RKO (cell line): ENCODE data around the gene LMO2.
"Not testable (repeated sequence)": the region's sequence is repeated elsewhere in the genome, so short reads cannot be mapped to it uniquely, and the experiment has no call there.

Experiments
- DNase-seq: peaks from one replicate; pipeline ENCODE4 v3.0.0-alpha.2; 2016; ENCODE audit warnings: low spot score

LMO2 gene

DNA sequence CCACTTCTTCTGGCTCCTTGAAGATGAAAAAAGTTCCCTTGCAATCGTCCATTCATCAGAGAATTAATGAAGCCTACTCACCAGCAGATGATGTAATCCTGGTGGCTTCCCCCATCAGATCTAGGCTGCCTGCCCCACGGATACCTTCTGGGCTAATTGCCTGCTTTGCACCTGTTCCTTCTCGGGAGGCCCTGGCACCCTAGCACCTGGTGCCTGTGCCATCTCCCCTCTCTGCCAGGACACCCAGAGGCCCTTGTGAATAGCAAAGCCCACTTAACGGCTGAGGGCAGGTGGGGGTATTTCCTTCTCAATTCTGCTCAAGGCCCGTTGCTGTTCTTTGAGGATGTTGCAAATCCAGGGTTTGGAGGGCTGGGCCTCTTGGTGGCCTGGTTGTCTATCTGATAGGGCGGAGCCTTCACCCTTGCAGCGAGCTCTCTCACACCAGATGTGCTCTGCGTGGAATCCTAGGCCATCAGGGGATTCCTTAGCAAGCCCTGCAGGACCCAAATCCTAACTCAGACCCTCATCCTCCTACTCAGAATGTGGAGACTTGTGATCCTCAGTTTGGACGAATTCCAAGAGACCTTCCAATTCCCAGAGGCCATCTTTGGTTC, at the start of gene LMO2:
Gene LMO2, minus strand, starts transcription at position 363 of the 614 bp plus-strand sequence. CDS start 22,360 bp downstream, outside the sequence.
- DNase-seq, result no peak

DNA sequence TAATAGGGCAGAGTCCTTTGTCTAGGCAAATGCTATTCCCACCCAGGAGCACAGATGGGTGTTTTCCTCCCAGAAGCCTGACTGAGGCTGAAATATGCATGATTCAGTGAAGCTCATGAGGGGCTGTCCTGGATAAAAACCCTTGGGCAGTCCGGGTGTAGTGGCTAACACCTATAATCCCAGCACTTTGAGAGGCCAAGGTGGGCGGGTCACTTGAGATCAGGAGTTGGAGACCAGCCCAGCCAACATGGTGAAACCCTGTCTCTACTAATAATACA, 48.6 kb upstream of the LMO2 start:
- DNase-seq, result no peak

DNA sequence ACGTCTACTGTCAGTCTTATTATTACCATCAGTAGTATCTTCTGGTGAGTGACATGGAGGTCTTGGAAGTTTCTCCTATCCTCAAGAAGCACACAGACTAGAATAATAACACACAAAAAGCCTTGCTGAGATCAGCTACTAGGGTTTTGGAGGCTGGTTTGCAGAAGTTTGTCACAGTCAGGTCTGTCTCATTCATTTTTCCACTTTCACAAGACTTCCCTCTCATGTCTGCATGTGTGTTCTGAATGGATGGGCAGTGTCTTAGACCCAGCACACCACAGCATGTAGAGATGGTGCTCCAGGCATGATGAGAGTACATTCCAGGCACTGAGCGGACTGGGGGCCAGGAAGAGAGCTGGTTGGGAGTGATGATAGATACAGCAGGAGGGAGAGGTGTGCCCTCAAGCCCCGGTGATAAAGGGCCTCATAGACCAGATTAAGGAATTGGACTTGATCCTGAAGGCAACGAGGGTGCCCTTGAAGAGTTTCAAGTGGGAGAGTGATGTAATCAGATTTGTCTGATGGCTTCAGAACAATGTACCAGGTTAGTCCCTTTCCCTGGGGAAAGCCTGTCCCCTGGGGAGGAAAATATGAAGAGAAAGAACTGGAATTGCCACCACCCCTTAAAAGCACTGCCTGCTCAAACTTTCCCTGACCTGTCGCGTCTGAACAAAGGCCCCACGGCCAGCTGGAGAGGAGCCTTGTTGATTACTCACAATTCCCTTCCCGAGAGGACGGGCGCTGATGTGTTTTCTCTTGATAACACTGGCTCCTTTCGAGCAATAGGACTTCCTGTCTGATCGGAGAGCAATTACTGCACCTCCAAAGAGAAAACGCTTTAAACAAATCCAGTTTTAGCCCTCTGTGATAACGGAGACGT, 45.1 kb upstream of the LMO2 start:
- no peak for DNase-seq

DNA sequence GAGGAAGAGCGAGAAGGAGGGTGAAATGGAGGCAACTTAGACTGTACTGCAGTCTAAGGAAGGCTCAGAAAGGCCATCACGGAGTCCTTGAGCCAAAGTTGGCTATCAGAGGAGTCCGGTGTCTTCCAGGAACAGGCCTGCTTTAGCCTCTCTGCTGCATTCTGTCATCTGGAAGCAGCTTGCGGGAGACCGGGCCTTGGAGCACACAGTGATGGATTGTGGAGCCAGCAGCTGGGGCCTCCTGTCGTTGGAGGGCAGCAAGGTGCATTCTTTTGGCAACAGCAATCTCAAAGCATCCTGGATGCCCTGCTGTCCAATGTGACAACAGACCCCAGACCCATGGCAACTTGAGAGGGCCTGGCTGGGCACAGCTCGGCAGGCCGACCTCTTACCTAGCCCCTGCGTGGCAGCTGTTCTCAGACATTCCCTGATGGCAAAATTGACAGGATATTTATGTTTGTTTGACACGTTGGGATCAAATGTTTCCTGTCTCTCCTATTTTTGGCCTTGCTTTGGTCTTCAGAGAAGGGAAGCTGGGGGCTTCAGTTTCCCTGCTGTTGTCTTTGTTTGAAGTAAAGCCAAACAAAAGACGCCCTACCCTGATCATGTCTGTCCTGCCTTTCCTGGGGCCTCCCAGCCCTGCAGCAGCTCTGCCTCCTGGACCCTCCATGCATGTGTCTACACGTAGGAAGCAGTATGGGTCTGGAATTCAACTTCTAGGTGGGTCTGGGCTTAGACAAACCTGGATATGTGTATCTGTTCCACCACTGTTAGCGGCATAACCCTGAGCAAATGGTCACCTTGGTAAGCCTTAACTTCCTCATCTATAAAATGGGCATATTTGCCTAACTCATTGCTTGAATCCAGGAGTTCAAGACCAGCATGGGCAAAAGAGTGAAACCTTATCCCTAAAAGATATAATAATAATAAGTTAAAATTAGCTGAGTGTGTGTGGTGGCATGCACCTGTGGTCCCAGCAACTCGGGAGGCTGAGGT, 43.9 kb upstream of the LMO2 start:
- no peak for DNase-seq

DNA sequence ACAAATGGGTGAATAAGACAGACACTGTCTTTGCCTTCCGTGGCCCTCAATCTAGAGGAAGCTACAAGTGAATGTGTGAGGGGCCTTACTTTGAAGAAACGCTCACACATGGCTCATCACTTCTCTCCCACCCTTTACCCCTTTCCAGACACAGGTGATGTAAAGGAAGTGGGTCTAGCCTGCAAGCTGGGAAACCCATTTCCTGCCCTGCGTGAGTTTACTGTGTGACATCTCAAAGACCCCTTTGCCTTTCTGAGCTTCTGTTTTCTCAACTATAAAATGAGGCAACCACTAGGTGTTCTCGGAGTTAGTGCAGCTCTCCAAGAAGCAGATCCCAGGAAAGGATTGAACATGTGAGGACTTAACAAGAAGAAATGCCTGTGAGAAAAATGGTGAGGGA, 43.1 kb upstream of the LMO2 start:
- no peak for DNase-seq

DNA sequence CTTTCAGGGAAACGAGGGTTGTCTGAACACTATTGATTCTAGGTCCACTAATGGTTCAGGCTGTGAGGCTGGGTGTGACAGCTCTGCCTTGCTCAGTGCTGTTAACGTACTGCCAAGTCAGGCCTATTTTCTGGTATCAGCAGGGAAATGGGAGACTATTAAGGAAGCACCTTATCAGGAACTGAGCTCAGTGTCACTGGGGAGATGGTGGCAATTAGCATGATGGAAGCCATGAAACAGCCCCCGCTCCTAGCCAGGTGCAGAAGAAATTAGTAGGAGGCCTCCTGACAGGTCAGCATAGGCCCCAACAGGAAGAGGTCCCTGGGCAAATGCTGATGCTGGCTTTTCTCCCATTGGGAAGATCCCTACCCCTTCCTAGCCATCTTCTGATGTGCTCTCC, 42.6 kb upstream of the LMO2 start:
- DNase-seq, result no peak

DNA sequence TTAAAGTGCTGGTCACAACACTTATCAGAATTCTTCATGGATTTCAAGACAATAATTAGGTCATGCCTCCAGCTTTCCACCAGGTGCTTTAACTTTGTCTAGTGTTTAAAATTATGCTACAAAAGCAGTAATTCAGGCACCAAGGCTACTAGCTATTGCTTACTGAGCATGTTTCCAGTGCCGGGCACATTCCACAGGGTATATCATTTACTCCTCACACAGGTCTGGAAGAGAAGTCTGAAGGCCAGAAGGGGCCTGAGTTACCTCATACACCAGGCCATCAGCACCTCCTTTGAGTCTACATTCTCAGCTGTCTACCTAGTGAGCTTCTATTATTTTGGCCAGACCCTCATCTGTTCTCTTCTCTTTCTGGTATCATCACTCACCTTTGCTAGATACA, 41.7 kb upstream of the LMO2 start:
- no peak for DNase-seq

DNA sequence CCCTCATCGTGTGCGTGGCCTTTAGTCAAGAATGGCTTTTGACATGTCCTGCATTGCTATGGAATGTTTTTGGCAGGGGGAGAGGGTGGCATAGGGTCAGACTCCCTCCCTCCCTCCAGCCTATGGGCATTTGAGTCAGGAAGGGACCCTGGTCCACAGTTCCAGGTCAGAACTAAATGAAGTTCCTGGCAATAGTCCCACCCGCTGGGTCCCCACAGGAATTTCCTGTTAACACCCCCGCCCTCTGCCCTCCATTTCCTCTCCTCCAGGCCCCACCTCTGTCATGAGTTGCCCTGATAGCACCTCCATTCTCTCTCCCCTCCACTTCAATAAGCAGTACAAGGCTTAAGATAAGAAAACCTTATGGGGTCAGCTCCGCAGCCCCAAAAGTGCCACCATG, 40.8 kb upstream of the LMO2 start:
- no peak for DNase-seq

DNA sequence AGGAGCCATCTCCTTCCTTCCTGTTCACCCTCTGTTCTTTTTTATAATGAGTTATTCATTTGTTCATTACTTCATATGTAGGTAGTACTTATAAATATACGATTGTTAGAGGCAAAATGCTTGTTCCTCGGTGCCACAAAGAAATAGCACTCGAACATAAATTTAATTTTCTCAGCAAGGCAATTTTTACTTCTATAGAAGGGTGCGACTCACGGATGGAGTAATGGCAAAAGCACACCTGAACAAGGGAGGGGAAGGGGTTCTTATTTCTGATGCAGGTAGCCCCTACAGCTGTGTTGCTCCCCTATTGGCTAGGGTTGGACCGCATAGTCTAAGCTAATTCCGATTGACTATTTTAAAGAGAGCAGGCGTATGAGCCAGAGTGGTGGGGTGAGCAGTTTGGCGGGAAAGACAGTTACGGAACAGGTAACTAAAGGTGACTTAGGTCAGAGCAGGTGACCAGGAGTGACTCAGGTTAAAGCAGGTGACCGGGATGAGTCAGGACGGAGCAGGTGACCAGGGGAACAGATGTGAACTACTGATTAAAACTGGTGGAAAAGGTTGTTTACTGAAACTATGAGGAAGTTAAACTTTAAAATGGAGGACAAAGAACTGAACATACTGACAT, 40.0 kb upstream of the LMO2 start:
- DNase-seq, result not testable (repeated sequence)

DNA sequence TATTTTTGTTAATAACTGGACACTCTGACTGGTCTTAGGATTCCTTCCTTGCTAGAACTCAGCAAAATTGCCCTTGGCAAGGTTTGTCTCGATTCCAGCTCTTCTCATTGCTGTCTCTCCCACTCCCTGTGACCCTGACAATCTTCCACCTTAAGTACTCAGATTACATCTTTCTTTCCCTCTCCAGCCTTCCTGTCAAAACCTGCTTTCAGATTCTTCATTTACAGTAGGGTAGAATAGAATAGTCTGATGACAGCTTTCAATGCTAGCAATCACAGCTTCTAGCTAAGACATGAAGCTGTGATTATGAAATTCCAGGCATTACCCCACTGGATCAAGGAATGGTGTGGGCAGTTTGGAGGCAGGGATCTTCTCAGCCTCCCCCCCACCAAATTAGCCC, 39.2 kb upstream of the LMO2 start:
- no peak for DNase-seq

DNA sequence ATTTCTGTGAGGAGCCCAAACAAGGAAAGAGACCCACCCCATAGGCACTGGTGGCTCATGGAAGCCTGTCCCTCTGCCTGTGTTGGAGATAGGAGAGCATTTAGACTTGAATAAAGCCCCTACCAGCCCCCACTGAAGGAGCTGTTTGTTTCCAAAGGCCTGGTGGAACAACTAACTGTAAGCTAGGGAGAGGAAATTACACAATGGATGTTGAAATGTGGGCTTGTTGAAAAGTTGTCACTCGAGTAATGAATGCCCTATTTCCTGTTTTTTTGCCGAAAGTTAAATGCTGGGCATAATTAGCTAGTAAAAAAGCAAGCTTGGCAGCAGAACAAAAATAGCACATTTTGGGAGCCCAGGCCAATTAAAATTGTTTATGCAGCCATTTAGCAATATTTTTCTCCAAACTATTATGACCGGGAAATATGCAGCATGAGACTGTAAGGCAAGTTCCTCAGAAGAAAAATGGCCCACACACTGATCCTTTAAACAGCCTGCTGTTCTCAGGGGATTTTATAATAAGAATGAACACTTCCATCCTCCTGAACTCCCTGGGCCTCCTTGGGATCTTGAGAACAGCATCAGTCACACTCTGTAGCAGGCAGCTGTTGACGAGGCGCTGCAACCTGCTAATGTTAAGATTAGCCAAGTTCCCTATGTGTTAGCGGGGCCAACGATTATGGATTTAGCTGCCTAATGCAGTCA, 38.6 kb upstream of the LMO2 start:
- DNase-seq, result no peak

DNA sequence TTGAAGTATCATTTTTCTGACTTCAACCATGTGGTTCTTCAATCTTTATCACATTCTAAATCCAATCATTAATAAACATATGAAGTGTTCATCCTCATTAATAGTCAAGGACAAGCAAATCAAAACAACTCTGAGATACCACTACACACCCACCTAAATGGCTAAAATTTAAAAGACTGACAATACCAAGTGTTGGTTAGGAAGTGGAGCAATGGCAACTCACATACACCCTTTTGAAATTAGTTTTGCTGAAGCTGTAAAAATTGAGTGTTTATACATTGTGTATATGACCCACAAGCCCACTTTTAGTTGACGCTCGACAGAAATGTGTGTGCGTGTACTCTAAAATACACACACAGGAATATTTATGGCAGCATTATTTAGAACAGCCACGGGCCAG, 36.7 kb upstream of the LMO2 start:
- no peak for DNase-seq

DNA sequence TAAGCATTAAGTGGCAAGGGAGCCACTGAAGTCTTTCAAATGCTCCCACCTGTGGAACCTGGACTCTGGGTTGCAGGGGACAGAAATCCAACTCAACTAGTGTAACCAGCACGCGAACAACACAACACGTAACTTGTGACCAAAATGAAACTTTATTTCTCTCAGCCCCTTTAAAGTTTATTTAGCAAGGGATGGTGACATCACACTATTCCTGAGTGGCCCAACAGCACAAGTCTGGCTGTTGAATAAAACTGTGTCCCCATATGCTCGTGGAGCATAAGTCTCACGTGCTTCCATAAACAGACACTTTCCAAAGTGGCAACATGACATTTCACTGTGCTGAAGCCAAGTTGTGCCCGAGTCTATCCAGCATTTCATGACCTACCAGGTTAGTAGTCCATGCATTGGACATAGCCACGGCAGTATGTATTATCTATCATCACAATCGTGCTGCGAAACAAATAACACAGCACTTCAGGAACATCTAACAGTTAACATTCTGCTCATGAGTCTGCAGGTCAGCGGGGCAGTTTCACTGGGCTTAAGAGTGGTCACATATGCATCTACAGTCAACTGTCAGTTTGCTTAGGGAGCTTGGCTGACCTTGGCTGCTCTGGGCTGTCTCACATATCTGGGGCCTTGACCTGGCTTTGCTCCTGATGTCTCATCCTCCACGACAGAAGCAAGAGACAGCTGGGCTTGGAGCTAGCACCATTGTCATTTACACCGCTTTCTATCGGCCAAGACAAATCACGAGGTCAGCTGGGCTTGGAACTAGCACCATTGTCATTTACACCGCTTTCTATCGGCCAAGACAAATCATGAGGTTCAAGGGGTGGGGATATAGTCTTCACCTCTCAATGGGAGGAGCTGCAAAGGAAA, 35.0 kb upstream of the LMO2 start:
- no peak for DNase-seq

DNA sequence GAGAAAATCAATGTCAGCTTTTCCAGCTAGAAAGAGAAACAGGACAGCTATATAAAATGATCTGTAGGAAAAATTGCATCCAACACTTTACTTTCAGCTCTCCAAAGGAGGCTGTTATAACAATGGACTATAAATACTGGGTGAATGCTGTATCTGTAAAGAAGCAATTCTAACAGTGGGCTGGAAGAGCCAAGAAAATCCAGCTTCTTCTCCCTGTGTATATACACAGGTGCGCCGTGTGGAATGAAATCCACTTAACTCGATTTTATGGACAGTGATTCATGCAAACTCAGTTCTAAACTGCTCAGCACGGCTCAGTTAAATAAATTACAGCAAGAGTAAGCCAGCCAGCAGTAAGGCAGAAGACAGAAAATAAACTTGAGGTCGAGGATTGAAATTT, 32.5 kb upstream of the LMO2 start:
- no peak for DNase-seq

DNA sequence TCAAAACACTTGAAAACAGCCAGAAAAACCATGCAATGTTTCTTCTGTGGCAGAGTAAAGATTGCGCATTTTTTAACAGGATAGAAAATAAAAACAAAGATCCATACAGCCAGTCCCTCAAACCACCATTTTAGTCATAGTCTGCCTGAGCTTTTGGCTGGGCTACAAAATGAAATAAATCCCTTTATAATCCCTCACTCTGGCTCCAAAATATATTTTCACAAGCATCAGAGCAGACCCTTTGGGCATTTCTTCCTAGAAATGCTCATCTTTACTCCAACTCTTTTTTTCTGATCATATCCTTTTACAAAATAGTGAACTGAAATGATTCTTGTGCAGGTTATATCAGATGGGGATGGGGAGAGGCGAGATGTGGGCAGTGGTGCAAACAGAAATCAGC, 31.8 kb upstream of the LMO2 start:
- DNase-seq, result no peak

DNA sequence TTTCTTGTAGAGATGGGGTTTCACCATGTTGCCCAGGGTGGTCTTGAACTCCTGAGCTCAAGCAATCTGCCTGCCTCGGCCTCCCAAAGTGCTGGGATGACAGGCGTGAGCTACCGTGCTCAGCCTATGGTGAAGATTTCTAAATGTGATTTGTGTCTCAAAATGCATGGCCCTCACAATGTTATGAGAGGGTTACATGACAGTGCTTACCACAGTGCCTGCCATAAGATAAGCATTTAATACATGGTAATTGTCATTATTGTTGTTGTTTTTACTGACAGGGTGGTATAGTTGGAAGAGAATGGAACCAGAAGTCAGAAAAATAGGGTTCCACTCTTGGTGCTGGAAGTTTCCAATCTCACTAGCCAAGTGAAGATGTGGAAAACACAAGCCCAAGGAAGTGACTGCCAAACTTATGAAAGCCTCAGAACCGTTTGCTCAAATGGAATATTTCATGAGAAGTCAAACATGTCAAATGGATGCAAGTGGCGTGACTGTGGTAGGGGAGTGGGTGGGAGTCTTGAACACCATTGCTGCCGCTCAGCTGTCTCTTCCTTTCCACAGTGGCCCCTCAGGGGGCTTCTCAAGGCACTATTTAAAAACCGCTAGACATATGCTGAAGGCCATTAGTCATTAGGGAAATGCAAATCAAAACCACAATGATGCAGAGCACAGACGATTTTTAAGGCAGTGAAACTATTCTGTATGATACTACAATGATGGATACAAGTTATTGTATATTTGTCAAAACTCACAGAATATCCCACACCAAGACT, 29.1 kb upstream of the LMO2 start:
- no peak for DNase-seq

DNA sequence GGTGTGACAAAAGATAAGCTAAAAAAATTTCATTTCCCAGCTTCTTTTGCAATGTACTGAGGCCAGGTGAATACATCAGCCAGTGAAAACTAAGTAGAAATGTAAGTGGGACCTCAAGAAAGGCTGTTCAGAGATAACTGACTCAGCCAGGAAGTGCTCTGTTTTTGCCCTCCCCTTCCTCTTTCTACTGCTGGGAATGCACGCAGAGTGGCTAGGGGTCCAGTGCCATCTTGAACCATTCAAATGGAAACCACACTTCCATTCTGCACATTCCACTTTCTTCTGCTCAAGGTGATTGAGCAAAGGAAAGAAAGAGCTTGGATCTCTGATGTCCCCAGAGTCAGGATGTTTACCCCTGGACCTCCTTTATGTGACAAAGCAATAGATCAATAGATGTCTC, 27.8 kb upstream of the LMO2 start:
- no peak for DNase-seq

DNA sequence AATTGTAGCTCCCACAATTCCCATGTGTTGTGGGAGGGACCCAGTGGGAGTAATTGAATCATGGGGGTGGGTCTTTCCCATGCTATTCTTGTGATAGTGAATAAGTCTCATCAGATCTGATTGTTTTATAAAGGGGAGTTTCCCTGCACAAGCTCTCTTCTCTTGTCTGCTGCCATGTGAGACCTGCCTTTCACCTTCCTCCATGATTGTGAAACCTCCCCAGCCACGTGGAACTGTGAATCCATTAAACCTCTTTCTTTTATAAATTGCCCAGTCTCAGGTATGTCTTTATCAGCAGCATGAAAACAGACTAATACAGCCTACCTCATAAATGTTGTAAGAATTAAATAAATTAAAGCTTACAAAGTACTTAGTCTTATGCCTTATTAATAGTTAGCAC, 25.5 kb upstream of the LMO2 start:
- not testable (repeated sequence) for DNase-seq

DNA sequence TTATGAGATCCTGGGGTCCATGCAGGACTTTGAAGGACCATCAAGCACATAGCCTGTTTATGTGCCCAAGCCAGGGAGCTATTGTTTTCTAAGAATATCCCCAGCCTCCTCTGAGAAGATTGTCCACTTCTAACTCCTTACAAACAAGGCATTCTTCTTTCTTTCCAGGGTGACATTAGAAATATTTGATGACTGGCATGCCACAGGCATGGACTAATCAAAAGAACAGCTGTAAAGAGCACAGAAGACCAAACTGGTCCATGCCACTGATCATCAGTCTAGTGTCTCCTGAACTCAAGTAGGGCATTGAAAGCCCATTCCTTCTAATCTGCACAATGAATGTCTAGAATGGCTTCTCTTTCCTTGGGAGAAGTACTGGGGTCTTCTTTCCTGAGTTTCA, 24.9 kb upstream of the LMO2 start:
- no peak for DNase-seq

DNA sequence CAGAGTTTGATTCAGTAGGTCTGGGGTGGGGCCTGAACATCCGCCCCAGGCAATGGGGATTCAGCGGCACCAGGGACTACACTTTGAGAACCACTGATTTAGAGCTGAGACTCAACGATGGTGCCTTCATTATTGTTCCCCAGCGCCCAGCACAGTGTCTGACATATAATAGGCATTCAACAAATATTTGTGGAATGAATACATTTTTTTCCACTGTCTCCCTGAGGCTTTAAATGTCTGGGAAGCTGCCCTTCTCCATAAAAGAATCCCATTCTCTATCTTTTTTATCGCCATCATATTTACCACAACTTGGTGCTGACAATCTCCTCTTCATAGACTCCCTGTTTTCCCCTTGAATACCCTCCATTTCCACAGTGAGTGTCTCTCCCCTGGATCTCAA, 23.6 kb upstream of the LMO2 start:
- DNase-seq, result no peak
